Stimulated activated CD4-positive, alpha-beta T cell treated with anti-CD3 and anti-CD28 coated beads, Interleukin-4, amount 100 ng/mL, for 24 hours (primary cell): ENCODE results near the gene SAMD14.

Source experiments
- DNase-seq: peaks from one replicate; pipeline ENCODE4 v3.0.0-alpha.2; 2020

The SAMD14 gene

DNA sequence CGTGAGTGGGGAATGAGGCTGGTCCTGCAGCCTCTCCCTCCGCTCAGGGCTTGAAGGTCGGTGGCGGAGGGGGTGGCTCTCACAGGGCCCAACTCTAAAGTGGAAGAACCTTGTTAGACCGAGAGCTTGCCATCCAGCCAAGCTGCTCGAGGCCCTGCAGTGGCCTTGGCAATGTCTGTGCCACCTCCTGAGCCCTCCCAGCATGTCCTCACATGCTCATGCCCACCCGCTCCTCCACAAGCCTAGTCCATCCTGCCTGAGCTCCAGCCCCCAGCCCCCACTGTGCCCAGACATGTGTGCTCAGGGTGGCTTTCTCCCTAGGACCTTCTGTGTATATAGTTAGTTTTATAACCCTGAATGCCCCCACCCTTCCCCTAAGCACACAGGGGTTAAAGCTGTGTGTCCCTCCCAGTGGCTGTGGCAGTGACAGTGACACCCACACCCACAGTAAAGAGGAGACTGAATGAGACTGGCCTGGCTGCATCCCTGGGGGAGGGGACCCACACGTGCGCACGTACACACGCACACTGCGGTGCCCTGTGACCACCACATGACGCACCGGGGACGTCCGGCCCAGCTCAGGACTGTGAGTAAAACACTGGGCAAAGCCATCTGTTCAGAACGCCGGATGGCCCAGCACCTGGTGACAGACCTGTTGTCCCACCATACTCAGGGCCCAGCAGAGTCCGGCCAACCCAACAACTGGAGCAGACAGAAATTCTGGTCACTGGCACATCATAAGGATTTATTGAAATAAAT, 19.2 kb downstream of the SAMD14 start:
- DNase-seq, result no peak

DNA sequence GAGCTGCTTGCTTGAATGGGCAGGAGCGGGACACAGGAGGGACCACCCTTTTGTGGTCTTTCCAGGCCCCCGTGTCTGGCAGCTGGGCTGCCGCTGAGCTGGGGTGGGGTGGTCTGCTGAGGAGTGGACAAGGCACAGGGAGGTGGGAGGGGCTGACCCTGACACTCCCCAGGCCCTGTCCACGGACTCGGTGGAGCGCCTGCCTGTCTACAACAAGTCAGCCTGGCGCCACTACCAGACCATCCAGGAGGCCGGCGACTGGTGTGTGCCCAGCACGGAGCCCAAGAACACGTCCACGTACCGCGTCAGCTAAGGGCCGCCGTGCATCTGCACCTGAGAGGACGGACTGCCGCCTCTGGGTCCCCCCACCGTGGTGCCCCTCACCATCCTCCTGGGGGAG, 20.2 kb downstream of the SAMD14 start:
- no peak for DNase-seq

DNA sequence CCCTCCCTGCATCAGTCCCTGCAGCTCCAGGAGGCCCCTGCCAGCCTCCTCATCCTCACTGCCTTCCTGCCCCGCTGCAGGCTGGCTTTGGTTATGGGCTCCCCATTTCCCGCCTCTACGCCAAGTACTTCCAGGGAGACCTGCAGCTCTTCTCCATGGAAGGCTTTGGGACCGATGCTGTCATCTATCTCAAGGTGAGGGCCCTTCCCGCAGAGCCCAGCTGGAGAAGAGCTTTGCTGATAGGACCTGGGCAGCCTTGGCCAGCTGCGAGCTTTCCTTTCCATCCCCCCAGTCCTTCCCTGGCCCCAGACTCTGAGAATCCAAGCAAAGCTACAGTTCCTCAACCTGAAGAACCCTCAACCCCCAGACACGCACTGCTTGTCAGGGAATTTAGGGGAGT, 20.8 kb downstream of the SAMD14 start:
- DNase-seq, result no peak

DNA sequence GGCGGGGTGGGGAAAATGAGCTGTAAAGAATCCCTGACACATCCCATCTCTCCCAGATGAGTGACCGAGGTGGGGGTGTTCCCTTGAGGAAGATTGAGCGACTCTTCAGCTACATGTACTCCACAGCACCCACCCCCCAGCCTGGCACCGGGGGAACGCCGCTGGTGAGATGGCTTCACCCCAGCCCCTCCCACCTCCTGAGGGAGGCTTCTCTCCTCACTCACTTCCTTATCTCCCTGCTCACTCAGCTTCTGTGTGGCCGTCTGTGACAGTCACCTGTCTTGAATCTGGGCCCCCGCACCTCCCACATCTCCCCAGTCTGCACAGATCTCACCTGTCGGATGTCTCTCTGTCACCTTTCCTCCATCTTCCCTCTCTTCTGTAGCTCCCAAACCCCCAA, 21.4 kb downstream of the SAMD14 start:
- no peak for DNase-seq

DNA sequence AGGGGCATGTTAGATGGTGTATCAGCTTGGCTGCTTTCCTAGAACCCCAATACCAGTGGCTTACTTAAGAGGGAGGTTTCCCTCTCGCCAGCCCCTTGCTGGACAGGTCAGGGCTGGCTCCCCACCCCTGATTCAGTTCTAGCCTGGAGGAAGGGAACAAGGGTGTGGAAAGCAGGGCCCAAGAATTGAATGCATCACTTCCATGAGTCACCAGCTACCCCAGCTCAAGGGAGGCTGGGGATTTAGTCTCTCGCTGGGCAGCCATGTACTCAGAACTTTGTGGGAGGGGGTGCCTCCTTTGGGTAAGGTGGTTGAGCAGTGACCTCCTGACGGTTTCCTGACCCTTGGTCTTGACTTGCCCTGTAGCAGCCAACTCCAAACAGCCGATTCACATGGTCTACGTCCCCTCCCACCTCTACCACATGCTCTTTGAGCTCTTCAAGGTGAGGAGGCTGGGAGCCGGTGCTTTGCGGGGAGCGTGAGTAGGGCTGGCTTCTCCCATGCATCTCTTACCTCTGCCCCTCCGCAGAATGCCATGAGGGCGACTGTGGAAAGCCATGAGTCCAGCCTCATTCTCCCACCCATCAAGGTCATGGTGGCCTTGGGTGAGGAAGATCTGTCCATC, 22.1 kb downstream of the SAMD14 start:
- DNase-seq, result no peak

DNA sequence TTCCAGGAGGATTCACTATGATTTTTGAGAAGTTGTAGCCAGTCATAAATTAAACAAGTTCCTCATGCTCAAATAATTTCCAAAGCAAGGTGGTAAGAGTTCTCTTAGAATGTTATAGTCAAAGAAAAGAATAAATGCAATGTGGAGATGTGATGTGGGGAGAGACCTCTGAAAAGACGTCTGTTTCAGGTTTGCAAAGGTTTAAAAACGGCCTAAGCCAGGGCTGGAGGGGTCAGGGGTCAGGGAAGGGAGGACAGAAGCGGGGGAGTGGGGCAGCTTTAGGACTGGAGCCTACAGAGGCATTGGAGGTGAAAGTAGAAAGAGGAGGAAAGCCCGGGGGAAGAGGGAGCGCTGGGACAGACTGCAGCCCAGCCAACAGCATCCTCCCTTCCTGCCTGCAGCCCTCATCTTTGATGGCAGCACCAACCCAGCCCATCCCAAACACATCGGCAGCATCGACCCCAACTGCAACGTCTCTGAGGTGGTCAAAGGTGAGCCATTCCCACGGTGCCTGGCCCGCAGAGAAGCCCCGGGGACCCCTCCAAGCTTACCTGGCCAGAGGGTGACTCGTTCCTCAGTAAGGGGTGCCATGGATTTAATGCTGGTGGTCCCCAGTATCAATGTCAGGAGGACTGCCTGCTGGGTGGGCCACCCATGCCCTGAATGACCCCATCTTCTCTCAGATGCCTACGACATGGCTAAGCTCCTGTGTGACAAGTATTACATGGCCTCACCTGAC, 23.4 kb downstream of the SAMD14 start:
- DNase-seq, result no peak

DNA sequence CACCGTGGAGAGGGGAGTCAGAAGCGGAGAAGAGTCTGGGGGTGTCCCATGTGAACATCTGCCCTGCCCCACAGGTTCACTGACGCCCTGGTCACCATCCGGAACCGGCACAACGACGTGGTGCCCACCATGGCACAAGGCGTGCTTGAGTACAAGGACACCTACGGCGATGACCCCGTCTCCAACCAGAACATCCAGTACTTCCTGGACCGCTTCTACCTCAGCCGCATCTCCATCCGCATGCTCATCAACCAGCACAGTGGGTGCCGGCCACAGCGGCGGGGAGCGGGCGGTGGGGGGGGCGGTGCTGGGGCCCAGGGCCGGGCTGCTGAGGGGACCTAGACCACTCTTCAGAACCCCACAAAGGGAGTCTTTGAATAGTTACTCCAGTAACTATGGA, 24.1 kb downstream of the SAMD14 start:
- no peak for DNase-seq

DNA sequence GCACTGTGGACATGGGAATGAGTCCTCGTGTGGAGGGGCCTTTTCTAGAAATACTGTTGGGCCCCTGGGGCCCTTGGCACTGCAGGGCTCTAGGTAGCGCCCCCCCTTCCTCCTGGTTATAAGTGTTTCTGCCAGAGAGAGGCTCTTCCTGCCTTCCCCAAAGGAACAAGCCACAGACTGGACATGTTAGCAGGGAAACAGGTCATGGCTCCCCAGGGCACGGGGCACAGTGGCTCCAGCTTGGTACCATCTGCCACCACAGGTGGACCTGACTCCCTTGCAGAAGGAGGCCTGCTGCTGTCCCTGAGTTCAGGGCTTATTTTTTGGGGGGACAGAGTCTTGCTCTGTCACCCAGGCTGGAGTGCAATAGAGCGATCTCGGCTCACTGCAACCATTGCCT, 26.0 kb downstream of the SAMD14 start:
- DNase-seq, result no peak

DNA sequence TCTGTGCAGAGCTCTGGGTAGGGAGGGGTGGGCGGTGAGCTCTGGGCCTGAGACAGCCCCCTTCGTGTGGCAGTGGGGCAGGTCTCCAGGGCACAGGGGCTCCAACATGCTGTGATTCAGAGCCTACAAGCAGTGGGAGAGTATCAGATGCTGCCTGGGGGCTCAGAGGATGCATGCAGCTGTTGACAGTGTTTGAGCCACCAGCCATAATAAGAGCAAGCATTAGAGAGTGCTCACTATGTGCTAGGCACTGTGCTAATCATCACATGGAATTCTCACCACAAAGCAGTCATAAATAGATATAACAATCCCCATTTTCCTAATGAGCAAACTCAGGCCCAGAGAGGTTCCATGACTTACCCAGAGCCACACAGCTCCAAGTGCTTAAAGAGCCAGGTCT, 26.7 kb downstream of the SAMD14 start:
- DNase-seq, result no peak

DNA sequence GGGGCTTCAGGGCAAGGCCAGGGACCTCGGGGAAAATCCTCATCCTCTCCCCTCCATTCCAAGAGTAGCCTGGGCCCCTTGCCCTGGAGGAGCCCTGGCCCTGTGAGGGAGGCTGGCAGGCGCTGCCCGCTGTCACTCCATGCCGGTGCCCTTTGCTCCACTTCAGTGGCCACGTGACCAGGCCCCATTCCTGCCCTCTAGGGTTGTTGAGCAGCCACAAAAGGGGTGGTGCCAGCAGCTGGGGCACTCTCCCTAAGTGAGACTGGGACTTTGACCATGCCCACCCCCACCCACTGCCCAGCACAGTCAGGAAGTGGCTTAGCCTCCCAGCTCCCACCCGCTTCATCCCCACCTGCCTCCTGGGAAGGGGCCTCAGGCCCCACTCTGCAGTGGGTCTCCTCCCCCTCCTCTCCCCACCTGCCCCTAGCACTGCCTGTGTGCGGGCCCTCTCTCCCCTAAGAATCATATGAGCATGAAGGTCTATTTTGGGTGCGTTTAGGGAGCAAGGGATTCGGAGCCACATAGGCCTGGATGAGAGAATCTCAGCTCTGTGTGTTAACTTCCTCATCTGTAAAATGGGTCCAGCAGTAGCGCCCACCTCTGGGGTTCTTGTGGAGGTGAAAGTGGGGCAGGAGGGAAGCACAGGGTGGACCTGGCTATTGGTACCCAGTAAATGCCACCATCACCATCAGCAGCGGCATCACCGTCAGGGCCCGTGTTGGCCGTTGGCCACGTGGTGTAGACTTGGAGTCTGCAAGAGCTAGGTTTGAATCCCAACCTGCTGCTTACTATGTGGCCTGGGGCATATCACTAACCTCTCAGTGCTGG, 27.6 kb downstream of the SAMD14 start:
- DNase-seq, result no peak

DNA sequence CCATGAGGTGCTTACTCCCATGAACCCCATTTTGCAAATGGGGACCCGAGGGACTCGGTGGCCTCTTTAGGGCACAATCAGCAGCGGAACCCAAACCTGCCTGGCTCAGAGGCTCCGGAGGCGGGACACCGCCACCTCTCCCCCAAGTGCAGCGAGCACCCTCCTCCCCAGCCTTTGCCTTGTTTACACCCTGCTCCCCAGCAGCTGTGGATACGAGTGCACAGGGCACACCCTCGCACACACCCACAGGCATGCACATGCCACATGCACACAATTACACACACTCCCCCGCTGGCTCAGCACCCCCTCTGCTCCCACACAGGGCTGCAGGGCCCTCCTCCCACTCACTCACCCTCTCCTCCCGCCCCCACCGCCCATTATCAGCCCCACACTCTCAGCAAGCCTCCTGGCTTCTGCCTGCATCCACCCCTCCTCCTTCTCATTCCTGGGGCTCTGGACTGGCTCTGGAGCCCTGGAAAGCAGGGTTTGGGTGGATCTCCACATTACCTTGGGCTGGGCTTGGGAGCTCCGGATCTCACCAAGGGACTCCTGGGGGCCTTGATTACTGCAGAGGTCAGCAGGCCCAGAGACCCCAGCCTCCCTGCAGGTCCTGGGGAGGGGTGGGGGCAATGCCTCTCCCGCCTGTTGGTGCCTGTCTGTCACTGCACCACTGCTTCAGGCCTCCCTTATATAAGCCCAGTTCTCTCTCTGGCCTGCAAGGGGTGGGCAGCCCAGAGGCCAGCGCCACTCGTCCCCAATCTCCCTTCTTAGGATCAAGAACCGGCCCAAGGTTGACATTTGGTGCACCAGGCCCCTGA, 28.4 kb downstream of the SAMD14 start:
- no peak for DNase-seq

DNA sequence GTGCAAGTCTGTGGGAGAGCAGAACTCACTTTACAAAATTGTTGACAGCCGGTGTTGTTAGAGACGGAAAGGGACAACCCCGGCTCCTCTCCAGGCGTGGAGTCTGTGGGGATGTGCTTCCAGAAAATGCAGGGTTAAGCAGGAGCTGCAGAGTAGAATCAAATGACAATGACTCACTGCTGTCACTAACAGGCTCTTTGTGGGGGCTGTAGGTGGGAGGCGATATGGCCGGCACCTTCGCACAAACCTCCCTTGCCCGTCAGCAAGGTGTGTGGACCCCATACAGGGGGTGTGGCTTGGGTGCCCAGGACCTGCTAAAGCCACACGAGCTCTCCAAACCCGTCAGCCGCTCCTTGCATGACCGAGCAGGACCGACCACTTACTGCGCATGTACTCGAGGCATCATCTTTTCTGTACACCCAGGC, 29.0 kb downstream of the SAMD14 start:
- DNase-seq, result no peak

DNA sequence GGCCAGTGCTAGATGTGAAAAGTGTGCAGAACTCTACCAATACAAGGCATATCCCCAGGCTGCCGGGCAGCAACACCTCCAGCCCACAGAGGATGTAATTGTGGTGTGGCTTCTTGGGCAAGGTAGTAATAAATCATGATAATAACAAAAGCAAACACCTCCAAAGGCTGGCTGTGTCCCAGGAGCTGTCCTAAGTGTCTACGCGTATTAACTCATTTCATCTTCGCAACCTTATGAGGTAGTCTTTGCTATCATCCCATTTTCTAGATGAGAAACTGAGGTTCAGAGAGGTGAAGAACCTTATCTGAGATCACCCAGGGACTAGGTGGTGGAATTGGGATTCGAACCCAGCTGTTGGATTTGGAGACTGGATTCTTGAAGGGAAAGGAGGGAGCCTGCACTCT, 29.5 kb downstream of the SAMD14 start:
- DNase-seq, result no peak

DNA sequence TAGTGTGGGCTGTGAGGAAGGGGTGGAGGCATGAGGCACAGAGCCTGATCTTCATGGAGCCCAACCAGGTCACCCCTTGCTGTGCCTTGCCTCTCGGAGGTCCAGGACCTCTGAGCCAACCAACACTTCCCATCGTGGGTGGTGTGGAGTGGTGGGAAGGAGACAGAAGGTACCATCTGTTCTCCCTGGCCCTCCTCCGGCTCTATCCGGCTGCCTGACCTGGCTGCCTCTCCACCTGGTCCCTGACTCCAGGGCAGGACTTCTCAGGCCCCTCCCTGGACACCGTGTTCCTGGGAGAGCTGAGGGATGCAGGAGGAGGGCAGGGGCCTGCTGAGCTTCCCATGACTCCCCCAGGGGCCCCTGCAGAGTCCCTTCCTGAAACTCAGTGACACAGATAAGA, 31.0 kb downstream of the SAMD14 start:
- no peak for DNase-seq

DNA sequence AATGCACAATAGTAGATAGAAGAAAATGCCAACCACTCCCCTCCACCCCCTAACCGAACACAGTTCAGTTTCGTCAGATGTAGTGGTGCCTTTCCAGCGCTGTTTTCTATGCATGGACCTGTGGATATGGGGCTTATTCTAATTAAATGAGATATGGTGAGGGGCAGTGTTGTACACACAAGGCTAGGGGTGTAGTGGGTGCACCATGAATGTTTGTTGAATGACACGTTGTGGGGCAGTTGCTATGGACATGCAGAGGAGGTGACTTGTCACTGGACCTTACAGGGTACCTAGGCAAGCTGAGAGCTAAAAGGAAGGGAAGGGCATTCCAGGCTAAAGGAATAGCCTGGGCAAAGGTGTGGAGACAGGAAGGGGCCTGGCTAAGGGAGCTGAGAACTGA, 31.4 kb downstream of the SAMD14 start:
- DNase-seq, result no peak

DNA sequence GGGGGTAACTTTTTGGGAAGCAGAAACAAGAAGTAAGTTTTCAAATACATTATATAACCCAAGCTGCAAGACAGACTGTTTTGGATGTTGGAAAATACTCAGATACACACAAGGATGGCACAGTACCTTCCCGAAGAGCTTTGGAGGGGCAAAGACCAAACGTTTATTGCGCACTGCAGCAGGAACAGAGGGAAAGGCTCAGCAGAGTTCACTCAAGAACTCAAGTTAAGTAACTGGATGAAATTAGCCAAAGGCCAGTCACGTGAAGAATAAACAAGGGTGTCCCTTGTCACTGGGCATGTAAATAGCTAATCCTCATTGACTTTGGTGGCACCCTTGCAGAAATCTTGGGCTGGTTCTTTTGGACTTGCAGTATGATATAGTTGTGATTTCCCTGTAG, 32.0 kb downstream of the SAMD14 start:
- no peak for DNase-seq

DNA sequence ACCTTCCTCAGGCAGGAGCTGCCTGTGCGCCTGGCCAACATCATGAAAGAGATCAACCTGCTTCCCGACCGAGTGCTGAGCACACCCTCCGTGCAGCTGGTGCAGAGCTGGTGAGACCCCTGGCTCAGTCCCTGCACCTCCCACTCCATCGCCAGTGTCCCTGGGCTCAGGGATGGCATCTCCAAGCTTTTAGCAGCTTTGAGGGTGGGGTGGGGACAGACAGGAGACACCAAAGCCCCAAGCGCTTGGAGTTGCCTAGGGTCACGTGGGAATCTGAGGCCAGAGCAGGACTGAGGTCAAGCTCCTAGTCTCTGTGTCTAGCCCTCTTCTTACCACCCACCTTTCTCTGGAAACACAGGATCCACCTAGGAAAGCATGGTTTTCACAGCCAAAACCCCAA, 32.5 kb downstream of the SAMD14 start:
- no peak for DNase-seq

DNA sequence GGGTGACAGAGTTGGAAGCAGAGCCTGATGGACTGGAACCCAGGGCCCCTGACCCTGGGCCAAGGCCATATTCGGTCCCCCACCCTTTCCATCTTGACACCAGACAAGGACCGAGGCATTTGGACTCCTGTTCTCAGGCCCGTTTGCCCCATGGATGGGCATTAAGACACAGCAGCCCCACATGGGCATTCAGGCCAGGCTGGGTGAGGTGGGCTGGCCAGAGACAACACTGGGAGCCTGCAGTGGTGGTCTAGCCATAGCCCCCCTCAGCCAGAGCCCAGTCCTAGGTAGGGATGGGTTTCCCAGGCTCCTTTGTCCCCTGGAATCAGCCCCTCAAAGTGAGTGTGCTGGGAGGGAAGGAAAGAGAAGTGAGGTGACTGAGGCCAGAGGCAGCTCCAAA, 33.2 kb downstream of the SAMD14 start:
- DNase-seq, result no peak

DNA sequence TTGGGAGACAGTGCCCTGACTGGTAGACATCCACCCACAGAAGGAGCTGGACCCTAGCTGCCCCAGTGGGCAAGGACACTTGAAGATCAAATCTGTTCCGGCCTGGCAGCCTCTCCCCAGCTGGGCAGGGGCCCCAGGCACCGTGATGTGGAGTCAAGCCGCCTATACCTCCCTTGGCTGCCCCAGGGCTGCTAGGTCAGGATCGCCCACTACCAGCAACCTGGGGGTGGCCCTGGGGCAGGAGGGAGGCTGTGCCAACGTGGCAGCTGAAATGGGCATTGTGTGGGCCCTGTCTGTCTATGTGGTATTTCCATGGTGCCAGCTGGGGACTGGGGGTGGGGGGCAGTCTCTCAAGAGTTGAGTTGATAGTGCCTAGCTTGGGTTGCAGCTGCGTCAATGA, 33.9 kb downstream of the SAMD14 start:
- DNase-seq, result no peak

DNA sequence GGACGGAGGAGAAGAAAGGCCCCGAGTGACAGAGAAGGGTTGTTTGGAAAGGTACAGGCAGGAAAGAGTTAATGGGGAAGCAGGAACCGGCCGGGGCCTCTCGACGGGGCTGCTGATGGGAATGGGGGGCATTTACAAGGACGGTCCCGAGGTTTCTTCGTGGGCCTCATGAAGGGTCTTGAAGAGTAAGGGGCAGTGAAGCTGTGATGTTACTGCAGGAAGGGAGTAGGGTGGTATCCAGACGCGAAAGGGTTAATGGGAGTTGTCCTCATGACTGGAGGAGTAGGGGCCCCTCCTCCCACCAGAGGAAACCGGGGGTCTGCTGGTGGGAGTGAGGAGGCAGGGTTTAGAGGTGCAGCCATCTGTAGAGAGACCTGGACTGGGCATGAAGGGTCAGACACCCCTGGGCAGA, 34.3 kb downstream of the SAMD14 start:
- no peak for DNase-seq

DNA sequence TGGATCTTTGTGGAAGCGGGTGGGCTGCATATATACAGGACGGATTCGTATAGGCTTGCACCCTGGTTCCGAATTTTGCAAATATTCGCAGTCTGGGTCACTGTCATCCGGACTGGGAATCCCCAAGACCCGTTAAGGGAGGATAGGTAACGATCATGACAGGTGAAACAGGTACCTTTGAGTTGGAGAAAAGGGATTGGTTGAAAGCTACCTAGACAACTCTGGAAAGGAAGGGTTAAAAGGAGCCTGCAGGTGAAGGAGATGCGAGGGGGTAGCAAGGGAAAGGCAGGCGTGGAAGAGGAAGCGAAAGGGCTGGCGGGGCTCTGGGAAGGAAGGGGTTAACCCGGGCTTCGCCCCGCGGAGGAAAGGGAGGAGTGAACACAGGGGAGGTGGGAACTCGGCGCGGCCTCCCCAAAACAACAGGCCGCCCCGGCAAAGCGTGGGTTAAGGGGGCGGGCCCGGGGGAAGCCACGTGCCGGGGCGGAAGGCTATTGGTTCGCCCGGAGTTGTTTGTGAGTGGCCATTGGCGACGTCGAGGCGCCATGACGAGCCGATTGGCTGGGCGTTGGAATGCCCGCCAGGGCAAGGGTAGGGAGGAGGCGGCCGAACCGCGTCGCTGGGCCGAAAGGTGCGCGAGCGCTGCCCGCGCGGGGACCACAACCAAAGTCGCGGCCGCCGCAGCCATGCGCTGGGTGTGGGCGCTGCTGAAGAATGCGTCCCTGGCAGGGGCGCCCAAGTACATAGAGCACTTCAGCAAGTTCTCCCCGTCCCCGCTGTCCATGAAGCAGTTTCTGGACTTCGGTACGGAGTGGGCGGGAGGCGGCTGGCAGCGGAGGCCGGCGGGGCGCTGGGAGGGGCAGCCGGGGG, 35.0 kb downstream of the SAMD14 start, which contains the start of gene PDK2:
Gene PDK2 (plus strand): TSS at position 599 of the 867 bp plus-strand sequence. CDS start 85 bp downstream, at position 684.
- DNase-seq, result peak; percentile 96
